ENCODE data around the gene LHFPL6. TPM values are rescaled to one million over a fixed set of nuclear protein-coding genes. Genes with fewer than 3 reads are reported as not detected.

The LHFPL6 gene
- polyA plus RNA-seq, 12 donors: 52.9 to 88.6 (median 62.4) TPM; not detected in 1

DNA sequence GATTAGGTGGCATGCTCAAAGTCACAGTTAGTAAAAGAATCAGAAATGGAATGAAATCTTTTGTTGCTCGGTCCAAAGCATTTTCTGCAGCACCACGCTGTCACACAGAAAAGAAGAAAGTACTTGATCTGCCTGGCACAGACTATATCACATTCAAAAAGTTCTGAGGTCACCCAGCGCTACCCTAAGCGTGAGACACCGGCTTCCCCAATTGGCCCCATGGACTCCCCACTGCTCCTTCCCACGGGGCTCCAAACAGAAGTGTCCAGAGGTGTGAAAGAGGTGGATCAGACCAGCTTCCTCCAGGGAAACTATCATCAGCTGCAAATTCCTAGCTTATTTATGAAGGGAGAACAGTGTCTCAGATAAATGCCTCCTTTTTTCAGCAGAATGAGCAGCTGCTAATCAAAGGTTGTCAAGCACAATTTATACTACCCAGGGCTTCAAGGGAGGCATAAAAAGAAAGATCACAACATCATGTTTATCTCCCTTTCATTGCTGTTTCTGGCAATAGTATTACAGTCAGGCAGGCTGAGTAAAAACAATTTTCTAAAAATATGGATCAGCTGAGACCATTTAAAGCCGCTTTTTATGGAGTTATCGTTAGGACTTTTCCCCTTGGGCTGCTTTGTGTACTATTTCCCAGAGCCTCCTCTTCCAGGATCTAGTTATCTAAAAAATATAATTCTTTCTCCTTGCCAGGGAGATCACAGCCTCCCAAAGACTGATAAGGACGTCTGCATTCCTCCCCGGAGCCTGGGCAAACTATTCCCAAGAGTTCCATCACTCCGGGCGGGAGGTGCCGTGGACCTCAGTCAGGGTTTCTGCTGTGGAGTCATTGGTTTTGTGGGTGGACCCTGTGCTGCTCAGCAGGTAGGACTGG, 208.0 kb downstream of the LHFPL6 start:
- no peak for DNase-seq

DNA sequence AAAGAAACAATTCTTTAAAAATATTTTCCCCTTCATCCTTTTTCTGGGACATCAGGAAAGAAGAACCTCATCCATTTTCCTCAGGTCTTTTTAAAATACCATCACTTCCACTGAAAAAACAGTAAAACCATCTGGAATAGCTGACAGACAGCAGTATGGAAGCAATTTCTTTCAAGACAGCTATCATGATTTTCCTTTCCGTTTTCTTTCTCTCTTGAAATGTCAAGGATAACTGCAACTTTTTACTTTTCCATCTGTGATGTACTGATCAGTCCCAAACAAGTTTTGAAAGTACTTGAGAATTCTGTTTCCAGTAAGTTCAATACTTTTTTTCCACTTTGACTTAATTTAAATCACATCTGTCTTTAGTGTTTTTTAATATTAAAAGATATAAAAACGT, 211.2 kb downstream of the LHFPL6 start:
- no peak for DNase-seq

DNA sequence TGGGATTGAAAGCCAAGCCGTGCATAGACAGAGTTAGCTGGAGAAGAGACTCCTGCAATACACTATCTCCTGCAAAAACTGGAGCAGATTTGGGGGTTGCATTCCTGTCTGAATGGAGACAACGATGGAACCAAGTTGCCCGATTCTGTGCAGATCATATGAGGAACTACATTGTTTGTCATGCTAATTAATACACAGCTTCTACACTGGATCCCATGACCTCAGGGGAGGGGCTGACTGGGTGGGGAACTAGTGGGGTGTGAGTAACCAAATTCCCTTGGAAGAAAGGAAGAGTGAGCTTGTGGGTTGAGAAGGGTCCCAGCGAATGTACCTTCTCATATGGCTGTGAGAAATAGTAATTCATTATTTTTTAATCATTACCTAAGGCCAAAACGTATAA, 214.0 kb downstream of the LHFPL6 start:
- DNase-seq: no peak

DNA sequence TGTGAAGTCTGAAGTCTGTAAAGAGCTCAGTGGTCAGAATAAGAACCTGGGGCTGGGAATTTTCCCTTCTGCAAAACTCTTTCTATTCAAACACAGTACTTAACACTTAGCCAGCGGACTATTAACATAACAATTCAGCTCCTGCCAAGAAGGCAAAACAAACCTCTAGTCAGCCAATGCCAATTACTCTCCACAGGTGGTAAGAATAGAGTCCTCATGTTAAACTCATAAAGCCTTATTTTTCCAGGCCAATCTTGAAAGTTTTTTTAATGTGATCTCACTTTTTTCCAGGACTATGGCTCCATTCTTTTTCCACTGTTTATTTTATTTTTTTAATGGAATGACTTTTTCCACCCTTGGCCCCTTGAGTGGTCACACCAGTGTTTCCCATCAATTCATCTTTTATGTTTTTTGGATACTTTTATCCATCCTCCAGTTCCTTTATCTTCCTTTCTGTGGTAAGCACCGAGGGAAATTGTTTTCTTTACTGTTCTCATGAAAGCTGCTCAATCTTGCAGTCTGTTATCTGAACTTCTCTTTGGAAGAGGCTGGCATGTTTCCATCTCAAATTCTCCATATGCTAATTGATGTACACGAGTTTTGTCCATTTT, 217.3 kb downstream of the LHFPL6 start:
- peak; percentile 55 for DNase-seq

DNA sequence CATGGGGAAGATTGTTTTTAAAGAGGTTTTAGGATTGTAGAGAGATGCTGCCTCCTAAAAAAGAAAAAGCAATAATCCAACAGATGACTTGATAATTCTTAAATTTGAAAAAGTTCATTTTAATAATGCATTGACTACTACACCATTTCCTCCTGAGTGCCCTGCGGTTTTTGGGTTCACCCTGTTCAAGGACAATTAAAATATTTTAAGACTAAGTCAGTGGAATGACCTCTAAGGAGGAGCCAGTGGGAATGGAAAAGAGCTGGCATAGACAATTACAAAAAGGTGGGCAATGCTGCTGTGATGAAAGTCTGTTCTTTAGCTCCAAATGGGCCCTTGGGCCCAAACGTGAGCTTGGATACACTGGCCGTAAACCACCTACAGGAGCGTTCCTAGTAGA, 217.8 kb downstream of the LHFPL6 start:
- DNase-seq: no peak

DNA sequence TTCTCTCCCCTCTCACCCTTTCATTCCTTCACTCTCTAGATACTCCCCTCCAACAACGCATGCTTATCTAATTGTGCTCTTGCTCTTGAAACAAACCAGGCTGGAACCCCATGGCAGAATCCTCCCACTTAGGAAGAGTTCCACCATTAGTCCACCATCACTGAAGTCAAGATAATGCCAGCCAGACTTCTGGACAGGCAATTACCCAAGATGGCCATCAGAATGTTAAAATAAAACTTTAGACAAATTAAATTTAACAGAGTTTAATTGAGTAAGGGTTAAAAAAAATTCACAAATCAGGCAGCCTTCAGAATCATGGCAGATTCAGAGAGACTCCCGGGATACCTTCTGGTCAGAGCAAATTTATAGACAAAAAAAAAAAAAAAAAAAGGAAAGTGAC, 221.5 kb downstream of the LHFPL6 start:
- no peak for DNase-seq

DNA sequence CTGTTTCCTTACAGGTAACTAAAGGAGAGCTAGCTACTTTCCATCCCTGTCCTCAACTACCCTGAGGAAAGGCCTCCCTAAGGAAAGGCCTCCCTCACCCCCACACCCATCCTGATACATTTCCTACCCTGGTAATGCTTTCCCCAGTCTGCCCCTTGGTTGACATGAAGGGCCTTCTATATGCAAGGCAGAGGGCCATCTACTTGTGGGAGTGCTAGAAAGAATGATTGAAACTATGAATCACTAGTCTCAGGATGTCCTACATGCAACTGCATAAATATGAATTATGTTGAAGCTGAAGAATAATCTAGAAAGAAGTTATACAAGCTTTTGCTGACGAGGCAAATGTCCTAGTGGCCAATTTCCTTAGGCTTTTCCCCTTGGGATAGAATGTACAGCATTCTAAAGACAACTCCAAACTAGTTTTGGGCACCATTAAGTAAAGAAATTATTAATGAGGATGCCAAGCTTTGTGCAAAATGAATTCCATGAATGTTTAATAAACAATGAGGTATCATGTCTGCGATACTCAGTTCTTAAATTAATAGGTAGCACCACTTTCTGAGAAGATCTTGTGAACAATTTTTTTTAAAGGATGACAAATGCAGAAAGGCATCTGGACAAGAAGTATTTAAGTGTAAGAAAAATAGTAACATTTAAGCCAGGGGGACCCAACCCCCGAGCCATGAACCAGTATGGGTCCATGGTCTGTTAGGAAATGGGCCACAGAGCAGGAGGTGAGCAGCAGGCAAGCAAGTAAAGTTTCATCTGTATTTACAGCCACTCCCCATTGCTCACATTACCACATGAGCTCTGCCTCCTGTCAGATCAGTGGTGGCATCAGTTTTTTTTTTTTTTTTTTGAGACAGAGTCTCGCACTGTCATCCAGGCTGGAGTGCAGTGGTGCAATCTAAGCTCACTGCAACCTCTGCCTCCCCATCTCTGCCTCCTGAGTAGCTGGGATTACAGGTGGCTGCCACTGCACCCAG, 223.0 kb downstream of the LHFPL6 start:
- DNase-seq: no peak

DNA sequence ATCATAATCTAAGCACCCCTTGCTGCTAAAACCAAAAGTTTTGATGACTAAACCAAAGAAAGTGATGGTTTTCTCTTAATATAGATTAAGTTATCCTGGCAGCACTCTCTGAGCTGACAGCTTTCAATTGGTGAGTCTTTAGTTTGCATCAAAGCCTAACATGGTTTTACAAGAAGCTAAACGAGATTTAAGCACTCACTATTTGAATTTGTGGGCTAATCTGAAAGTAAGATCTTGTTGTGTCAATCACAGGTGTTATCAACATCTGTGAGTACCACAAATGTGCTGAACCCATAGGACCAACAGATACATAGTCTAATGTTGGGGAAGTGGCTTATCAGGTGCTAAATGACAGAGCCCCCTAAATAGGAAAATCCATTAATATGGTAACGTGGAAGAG, 223.9 kb downstream of the LHFPL6 start:
- DNase-seq: no peak

DNA sequence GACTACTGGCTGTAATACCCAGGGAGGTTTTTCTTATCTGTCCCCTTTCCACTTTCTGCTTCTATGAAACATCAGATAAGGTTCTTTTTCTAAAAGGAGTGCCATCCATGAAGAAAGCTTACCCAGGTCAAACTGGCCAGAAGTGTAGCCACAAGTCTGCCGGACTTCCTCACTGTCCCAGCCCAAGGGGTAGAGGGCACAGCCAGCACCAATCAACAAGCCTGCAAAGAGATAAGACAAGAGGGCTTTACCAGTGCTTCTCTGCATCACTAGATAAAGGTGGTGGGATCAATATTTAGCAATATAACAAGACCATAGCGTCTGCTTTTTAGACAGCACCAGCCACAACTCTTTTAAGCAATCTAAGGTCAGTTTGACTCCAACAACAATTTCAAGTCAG, 224.7 kb downstream of the LHFPL6 start:
- no peak for DNase-seq

DNA sequence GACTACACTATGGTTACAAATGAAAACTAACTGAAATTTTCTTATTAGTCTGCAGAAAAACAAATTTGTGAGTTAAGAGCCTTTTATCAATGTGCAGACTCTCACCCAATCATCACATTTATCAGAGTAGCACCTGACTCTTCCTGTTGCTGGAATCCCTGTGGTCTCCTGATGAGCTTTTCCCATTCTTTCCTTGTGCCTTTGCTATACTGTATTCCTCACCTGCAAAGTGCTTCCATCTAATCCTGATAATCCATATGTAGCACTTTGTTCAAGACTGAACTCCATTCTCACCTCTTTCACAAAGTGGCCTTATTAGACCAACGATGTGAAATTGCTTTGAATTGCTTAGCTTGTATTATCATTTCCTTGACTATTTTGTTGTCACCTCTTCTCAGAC, 225.3 kb downstream of the LHFPL6 start:
- DNase-seq: no peak

DNA sequence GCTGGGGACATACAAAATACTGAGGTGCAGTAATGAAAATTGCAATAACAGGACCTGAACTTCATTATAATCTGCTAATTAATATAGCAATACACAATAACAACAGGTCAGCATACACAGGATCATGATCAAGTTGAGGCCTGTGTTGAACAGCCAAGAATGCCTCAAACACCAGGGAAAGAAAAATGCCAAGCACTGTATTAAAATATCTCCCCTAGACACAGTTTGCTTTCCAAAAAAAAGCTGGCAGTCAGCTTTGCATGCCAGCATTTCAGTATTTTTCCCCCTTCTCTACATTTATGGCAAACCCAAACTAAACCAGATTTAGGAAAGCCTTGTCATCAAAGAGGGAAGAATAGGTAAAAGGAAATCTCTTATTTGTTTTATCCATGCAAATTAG, 226.9 kb downstream of the LHFPL6 start:
- DNase-seq: no peak

DNA sequence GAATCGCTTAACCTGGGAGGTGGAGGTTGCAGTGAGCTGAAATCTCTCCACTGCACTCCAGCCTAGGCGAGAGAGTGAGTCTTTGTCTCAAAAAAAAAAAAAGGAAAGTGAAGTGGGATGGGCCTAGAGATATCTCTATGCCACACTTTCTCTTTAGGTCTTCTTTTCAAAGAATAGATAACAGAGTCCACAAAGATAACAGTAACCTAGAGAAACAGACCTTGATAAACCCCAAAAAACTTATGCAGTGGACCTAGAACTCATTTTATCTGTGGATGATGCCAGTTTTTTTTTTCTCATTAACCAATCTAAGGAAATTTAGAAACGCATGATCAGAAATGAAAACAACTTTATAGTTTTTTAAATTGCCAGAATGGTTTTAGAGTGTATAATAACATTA, 227.4 kb downstream of the LHFPL6 start:
- DNase-seq: no peak

DNA sequence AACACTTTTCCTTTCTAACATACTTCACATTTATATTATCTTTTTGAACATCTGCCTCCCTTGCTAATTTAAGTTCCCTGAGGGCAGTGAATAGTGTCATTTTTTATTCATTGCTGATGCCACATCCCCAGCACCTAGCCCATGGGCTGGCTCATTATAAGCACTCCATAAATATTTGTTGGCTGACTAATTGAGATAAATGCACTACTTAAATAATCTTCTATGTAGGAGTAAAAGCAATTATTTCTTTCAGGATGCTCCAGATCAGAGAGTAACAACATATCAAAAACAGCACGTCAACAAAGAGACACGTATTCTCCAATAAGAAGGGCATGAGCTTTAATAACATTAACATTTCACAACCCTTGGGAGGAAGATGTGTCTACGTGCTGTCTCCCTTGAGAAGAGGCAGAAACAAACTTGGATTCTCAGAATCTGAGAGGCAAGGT, 228.2 kb downstream of the LHFPL6 start:
- DNase-seq: no peak

DNA sequence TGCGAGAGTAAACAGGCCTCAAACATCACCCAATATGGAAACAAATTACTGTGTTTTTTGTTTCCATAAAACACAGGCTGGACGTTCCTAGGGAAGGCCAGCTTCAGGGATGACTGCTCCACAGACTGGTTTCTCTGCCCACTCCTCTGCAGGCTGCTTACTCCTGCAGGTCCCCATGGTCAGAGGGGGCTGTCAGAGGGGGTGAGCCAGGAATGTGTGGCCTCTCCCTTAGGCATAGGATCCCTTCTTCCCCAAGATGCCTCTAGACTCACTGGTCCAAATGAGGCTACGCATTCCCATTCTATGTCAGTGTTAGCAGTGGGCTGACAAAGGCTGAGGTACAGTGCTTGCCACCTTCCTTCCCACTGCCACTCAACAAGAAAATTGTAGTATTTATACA, 229.8 kb downstream of the LHFPL6 start:
- no peak for DNase-seq

DNA sequence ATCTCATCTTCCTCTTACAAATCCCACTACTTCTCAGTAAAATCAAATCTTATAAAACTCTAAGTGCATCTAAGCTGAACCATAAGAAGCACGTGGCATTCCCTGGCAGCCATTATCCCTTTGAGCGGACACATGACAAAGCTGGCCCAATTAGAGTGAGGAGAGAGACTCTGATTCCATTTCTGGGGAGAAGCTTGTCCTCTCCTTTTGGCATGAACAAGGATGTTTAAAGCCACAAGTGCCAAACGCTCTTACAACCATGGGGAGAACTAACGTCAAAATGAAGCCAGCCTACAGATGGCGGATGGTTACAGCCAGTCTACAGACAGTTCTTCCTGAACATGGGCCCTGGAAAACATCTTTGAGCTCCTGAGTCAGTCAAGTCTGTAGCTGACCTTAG, 231.3 kb downstream of the LHFPL6 start:
- DNase-seq: no peak

DNA sequence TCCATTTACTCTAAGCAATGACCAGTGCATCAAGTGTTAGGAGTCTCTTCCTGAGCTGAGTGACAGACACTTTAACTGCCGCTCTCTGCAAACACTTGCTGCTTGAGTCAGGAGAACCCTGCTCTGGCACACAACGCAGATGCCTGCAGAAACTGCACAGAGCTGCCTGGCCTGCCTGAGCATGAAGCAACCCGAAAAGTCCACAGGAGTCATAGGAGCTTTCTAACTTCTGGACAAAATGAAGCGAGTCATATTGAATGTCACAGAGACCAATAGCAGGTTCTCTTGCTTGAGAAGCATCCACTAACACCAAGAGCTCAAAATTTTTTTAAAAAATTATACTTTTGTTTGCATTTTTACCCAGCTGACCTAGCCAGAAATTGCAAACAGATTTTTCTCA, 232.4 kb downstream of the LHFPL6 start:
- no peak for DNase-seq

DNA sequence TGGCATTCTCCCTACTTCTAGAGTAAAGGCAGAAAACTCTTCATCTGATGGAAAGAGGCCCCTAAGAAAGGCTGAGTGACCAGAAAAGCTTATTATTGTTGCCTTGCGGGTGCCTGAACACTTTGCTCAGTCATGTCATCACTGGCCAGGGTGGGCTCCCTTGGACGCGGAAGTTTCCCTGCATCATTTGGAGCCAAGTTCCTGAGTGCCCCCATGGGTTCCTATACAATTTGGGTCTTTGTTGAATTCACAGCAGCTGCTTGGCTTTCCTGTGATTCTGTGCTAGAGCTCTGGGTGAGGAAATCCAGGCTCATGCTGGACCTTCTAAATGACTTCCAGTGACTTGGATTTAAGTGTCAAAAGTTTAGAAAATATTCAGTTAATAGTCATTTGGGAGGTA, 232.9 kb downstream of the LHFPL6 start:
- DNase-seq: no peak

DNA sequence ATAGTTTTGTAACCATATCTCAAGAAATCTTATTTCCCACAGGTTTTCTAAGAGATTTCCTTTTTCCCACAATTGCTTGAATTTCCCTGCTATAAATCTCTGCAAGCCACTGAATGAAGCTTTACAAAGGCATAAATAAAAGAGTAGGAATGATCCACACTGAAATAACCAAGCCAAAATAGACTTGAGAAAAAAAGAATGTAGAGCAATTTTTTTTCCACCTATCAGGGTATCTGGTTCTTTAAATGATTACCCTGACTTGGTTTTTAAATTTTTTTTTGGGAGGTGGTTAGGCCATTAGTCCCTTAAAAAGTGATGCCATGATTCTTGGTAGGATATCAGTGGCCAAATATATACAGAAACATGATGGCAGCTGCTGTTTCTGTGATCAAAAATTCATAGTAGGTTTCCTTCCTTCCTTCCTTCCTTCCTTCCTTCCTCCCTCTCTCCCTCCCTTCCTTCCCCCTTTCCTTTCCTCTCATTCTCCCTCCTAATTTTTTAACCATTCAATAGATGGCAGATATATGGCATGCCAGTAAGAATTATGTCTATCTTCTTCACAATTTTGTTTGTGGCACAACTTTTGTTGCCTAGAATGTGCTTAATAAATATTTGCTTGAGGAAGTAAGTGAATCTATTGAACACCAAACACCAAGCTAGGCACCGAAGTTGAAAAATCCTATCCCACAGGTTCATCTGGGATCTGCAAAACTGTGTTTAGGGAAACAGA, 233.7 kb downstream of the LHFPL6 start:
- DNase-seq: no peak

DNA sequence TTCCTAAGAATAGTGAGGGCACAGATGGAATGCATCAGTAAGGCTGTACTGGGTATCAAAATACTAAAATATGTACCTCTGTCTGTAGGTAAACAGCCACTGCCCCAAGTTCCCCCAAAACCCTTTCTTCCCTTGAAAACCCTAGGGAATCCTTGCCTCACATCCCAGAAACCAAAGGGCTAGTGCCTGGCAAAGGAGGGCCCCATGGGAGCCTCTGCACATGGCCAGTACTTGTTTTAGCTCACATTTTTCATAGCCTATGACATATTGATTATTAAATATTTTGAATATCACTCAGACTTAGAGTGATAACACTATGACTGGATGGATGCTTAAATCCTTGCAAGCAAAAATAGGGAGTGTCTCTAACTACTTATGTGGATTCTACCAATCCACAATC, 237.1 kb downstream of the LHFPL6 start:
- DNase-seq: no peak

DNA sequence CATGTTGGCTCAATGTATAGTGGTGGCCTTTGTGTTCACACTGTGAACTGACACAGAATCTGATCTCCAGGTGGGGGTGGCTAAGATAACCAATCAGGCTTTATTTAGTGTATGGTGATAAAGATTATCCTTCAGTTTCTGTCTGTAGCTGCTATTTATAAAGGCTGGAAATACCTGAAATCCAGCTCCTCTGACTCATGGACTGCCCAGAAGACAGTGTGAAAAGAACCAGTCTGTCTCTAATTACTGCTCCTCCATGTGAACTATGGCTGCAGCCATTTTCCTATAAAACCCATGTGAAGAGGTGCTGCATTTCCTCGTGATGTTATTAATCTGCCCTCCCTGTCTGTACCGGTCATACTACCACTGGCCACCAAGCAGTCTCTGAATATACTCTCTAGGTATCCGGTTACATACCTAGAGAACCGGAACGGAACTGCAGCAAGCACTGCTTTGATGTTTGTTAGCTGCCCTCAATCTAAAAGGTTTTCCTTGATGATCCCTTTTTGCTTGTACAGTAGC, 238.0 kb downstream of the LHFPL6 start:
- no peak for DNase-seq

DNA sequence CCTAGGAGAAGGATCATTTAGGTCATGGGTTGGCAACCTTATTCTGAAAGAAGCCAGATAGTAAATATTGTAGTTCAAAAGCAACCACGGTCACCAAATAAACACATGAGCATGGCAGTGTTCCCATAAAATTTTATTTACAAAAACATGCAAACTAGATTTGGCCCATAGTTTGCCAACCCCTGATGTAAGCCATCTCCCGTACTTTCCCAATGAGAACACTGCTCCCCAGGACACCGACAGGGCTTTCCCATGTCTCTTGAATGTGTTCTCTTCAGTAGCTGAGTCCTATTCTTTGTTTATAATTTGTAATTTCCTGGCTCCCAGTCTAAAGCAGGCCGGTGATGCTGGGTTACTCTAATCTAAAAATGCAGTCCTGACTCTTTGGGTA, 239.6 kb downstream of the LHFPL6 start:
- DNase-seq: no peak
